C4-2B (cell line): ENCODE results near the gene TUBB4A.

Experiments
- ZFX ChIP-seq: fragments of 450-650 bp; IDR thresholded peaks from 2 replicates; pipeline ENCODE4 v1.6.1; 2017
- TF ChIP-seq, protein P1 (sequence below): fragments of 450-650 bp; conservative IDR thresholded peaks from 2 replicates; pipeline ENCODE4 v1.5.1; 2017; ENCODE audit warnings: mild to moderate bottlenecking

DNA sequence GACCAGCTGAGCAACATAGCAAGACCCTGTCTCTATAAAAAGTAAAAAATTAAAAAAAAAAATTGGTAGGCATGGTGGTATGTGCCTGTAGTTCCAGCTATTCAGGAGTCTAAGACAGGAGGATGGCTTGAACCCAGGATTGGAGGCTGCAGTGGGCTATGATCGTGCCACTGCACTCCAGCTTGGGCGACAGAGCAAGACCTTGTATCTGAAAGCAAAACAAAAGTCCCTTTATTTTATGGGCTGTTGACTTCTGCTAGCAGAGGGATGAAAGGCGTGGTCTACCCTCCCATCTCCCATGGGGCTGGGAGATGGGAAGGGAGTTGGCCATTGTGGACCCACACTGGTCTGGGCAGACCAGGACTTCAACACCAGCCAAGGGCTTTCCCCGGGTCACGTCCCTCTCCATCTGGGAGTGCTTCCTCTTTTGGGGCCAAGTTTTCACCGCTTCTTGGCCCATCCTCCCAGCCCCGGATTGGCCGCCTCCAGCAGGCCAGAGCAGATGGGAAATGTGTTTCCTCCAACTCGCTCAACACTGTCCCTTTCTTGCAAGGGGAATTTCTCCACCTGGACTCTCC, 26.5 kb upstream of the TUBB4A start:
- TF ChIP-seq, protein P1, sequence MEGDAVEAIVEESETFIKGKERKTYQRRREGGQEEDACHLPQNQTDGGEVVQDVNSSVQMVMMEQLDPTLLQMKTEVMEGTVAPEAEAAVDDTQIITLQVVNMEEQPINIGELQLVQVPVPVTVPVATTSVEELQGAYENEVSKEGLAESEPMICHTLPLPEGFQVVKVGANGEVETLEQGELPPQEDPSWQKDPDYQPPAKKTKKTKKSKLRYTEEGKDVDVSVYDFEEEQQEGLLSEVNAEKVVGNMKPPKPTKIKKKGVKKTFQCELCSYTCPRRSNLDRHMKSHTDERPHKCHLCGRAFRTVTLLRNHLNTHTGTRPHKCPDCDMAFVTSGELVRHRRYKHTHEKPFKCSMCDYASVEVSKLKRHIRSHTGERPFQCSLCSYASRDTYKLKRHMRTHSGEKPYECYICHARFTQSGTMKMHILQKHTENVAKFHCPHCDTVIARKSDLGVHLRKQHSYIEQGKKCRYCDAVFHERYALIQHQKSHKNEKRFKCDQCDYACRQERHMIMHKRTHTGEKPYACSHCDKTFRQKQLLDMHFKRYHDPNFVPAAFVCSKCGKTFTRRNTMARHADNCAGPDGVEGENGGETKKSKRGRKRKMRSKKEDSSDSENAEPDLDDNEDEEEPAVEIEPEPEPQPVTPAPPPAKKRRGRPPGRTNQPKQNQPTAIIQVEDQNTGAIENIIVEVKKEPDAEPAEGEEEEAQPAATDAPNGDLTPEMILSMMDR: no peak
- no peak for TF ChIP-seq ZFX
